ENCODE results near the gene SUPT5H. TPM values are rescaled to one million over a fixed set of nuclear protein-coding genes. Genes with fewer than 3 reads are reported as not detected.
A peak's percentile ranks its signal among the peaks of the same experiment; 100 is the strongest.

The SUPT5H gene
- total RNA-seq, 1 donor = 91.2 TPM

DNA sequence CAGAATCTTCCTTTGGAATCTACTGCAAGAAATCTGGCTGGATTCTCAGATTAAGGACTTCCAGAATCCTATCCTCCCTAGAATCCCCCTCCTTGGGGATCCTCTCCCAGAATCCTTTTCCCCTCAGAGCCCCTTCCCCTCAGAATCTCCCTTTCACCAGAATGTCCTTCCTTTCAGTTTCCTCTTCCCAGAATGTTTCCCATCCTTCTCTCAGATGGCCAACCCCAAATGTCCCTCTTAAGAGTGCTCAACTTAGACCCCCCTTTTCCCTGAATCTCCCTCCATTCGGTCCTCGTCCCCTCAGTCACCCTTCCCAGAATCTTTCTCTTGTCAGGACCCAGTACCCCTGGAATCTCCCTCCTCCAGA is 9.0 kb upstream of the SUPT5H start:
- peak overlapping the region; percentile 63 for H2AFZ ChIP-seq (ENCODE audit: low read length)
- peaks cover 20% of the 10 kb centered on the region for H3K4me1 ChIP-seq (ENCODE audit: insufficient read depth, low read length)
- H3K4me3 ChIP-seq (ENCODE audit: insufficient read depth, low read length) = peak overlapping the region; percentile 93
- H3K27me3 ChIP-seq (ENCODE audit: insufficient read depth, low read length) = no peaks in the 10 kb centered on the region
- peaks cover 30% of the 10 kb centered on the region for H3K36me3 ChIP-seq (ENCODE audit: insufficient read depth, low read length)
- H3K4me2 ChIP-seq (ENCODE audit: insufficient read depth, low read length) = peak overlapping the region; percentile 88
- DNase-seq (ENCODE audit: insufficient read length, low spot score, missing footprints) = peak; percentile 39
- peak overlapping the region; percentile 78 for H3K27ac ChIP-seq (ENCODE audit: low read depth, low read length)
- peaks cover 20% of the 10 kb centered on the region for H4K20me1 ChIP-seq (ENCODE audit: insufficient read depth, low read length)
- no peaks in the 10 kb centered on the region for H3K9me3 ChIP-seq (ENCODE audit: low read depth, low read length)
- peaks cover 29% of the 10 kb centered on the region for H3K79me2 ChIP-seq (ENCODE audit: insufficient read depth, low read length)
- TF ChIP-seq, protein P1, sequence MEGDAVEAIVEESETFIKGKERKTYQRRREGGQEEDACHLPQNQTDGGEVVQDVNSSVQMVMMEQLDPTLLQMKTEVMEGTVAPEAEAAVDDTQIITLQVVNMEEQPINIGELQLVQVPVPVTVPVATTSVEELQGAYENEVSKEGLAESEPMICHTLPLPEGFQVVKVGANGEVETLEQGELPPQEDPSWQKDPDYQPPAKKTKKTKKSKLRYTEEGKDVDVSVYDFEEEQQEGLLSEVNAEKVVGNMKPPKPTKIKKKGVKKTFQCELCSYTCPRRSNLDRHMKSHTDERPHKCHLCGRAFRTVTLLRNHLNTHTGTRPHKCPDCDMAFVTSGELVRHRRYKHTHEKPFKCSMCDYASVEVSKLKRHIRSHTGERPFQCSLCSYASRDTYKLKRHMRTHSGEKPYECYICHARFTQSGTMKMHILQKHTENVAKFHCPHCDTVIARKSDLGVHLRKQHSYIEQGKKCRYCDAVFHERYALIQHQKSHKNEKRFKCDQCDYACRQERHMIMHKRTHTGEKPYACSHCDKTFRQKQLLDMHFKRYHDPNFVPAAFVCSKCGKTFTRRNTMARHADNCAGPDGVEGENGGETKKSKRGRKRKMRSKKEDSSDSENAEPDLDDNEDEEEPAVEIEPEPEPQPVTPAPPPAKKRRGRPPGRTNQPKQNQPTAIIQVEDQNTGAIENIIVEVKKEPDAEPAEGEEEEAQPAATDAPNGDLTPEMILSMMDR (IDR thresholded peaks at IDR 0.05; ENCODE audit: extremely low read depth, low read depth, low read length) = no peak

DNA sequence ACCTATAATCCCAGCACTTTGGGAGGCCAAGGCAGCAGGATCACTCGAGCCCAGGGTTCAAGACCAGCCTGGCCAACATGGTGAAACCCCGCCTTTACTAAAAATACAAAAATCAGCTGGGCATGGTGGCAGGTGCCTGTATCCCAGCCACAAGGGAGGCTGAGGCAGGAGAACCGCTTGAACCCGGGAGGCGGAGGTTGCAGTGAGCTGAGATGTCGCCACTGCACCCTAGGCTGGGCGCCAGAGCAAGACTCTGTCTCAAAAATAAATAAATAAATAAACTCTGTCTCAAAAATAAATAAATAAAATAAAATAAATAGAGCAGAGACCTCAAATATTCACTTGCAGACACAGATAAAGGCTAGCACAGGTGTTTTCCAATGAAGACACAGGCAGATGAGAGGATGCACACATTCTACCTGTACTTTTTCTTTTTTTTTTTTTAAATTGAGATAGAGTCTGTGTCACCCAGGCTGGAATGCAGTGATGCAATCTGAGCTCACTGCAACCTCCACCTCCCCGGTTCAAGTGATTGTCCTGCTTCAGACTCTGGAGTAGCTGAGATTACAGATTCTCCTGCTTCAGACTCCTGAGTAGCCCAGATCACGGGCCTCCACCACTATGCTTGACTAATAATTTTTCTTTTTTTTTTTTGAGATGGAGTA is 7.0 kb upstream of the SUPT5H start:
- peaks cover 15% of the 10 kb centered on the region for H3K36me3 ChIP-seq (ENCODE audit: insufficient read depth, low read length)
- H3K4me2 ChIP-seq (ENCODE audit: insufficient read depth, low read length) = no peak overlapping the region
- peaks cover 19% of the 10 kb centered on the region for H3K4me1 ChIP-seq (ENCODE audit: insufficient read depth, low read length)
- TF ChIP-seq, protein P1 (IDR thresholded peaks at IDR 0.05; ENCODE audit: extremely low read depth, low read depth, low read length) = no peak
- H3K27ac ChIP-seq (ENCODE audit: low read depth, low read length) = no peak overlapping the region
- no peak for DNase-seq (ENCODE audit: insufficient read length, low spot score, missing footprints)
- H3K4me3 ChIP-seq (ENCODE audit: insufficient read depth, low read length) = no peak overlapping the region
- H2AFZ ChIP-seq (ENCODE audit: low read length) = no peak overlapping the region
- H3K27me3 ChIP-seq (ENCODE audit: insufficient read depth, low read length) = no peaks in the 10 kb centered on the region
- H4K20me1 ChIP-seq (ENCODE audit: insufficient read depth, low read length) = peaks cover 18% of the 10 kb centered on the region
- H3K9me3 ChIP-seq (ENCODE audit: low read depth, low read length) = no peaks in the 10 kb centered on the region
- H3K79me2 ChIP-seq (ENCODE audit: insufficient read depth, low read length) = peaks cover 24% of the 10 kb centered on the region

DNA sequence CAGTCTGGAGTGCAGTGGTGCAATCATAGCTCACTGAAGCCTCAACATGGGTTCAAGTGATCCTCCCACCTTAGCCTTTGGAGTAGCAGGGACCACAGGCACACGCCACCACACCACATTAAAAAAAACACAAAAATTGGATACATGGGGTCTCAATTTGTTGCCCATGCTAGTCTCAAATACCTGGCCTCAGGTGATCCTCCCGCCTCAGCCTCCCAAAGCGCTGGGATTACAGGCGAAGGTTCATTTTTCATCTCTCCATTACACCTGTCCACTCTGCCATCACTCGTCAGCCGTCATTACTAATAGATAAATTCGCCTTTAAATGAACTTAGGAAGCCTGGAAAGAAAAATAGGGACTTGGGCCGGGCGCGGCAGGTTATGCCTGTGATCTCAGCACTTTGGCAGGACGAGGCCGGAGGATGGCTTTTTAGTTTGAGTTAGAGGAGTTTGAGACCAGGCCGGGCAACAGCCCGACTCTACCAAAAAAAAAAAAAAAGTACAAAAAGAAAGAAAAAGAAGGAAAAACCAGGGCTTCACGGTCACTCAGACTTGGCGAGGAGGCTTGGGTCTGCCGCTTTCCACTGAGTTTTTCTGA is 685 bp upstream of the SUPT5H start:
- H3K4me3 ChIP-seq (ENCODE audit: insufficient read depth, low read length) = peak overlapping the region; percentile 95
- peaks cover 29% of the 10 kb centered on the region for H4K20me1 ChIP-seq (ENCODE audit: insufficient read depth, low read length)
- peak overlapping the region; percentile 88 for H3K4me2 ChIP-seq (ENCODE audit: insufficient read depth, low read length)
- H3K79me2 ChIP-seq (ENCODE audit: insufficient read depth, low read length) = peaks cover 53% of the 10 kb centered on the region
- peaks cover 14% of the 10 kb centered on the region for H3K36me3 ChIP-seq (ENCODE audit: insufficient read depth, low read length)
- H3K27me3 ChIP-seq (ENCODE audit: insufficient read depth, low read length) = no peaks in the 10 kb centered on the region
- peak overlapping the region; percentile 95 for H3K27ac ChIP-seq (ENCODE audit: low read depth, low read length)
- no peaks in the 10 kb centered on the region for H3K9me3 ChIP-seq (ENCODE audit: low read depth, low read length)
- H3K4me1 ChIP-seq (ENCODE audit: insufficient read depth, low read length) = peaks cover 24% of the 10 kb centered on the region
- DNase-seq (ENCODE audit: insufficient read length, low spot score, missing footprints) = peak; percentile 62
- TF ChIP-seq, protein P1 (IDR thresholded peaks at IDR 0.05; ENCODE audit: extremely low read depth, low read depth, low read length) = no peak
- peak overlapping the region; percentile 87 for H2AFZ ChIP-seq (ENCODE audit: low read length)

DNA sequence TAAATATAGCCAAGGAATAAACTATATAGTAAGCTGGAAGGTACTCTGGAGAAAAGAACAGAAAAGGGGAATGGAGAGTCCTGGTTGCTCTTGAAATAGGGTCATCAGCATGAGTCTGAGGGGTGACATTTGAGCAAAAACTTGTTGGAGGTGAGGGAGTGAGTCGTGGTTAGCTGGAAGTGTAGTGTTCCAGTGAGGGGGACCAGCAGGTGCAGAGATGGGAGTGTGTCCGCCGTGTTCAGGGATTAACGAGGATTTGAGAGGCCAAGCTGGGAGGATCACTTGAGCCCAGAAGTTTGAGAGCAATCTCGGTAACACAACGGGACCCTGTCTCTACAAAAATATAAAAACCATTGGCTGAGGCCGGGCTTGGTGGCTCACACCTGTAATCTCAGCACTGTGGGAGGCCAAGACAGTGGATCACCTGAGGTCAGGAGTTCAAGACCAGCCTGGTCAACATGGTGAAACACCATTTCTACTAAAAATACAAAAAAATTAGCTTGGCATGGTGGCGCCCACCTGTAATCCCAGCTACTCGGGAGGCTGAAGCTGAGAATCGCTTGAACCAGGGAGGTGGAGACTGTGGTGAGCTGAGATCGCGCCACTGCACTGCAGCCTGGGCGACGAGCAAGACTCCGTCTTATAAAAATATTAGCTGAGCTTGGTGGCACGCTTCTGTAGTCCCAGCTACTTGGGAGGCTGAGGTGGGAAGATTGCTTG is 1.1 kb downstream of the SUPT5H start:
- peaks cover 71% of the 10 kb centered on the region for H3K79me2 ChIP-seq (ENCODE audit: insufficient read depth, low read length)
- peak; percentile 58 for DNase-seq (ENCODE audit: insufficient read length, low spot score, missing footprints)
- peak overlapping the region; percentile 95 for H3K27ac ChIP-seq (ENCODE audit: low read depth, low read length)
- peaks cover 14% of the 10 kb centered on the region for H3K36me3 ChIP-seq (ENCODE audit: insufficient read depth, low read length)
- TF ChIP-seq, protein P1 (IDR thresholded peaks at IDR 0.05; ENCODE audit: extremely low read depth, low read depth, low read length) = no peak
- H3K4me2 ChIP-seq (ENCODE audit: insufficient read depth, low read length) = peak overlapping the region; percentile 88
- no peaks in the 10 kb centered on the region for H3K27me3 ChIP-seq (ENCODE audit: insufficient read depth, low read length)
- peaks cover 24% of the 10 kb centered on the region for H3K4me1 ChIP-seq (ENCODE audit: insufficient read depth, low read length)
- H4K20me1 ChIP-seq (ENCODE audit: insufficient read depth, low read length) = peaks cover 46% of the 10 kb centered on the region
- peak overlapping the region; percentile 95 for H3K4me3 ChIP-seq (ENCODE audit: insufficient read depth, low read length)
- no peak overlapping the region for H2AFZ ChIP-seq (ENCODE audit: low read length)
- H3K9me3 ChIP-seq (ENCODE audit: low read depth, low read length) = no peaks in the 10 kb centered on the region
